Raji (cell line): ENCODE results near the gene CLIC4.

Experiments used
- POLR2A ChIP-seq: IDR thresholded peaks from 2 replicates; pipeline ENCODE4 v1.6.1; 2011; ENCODE audit warnings: low read depth, low read length, control low read depth; ENCODE audit not compliant: insufficient read depth

The CLIC4 gene

DNA sequence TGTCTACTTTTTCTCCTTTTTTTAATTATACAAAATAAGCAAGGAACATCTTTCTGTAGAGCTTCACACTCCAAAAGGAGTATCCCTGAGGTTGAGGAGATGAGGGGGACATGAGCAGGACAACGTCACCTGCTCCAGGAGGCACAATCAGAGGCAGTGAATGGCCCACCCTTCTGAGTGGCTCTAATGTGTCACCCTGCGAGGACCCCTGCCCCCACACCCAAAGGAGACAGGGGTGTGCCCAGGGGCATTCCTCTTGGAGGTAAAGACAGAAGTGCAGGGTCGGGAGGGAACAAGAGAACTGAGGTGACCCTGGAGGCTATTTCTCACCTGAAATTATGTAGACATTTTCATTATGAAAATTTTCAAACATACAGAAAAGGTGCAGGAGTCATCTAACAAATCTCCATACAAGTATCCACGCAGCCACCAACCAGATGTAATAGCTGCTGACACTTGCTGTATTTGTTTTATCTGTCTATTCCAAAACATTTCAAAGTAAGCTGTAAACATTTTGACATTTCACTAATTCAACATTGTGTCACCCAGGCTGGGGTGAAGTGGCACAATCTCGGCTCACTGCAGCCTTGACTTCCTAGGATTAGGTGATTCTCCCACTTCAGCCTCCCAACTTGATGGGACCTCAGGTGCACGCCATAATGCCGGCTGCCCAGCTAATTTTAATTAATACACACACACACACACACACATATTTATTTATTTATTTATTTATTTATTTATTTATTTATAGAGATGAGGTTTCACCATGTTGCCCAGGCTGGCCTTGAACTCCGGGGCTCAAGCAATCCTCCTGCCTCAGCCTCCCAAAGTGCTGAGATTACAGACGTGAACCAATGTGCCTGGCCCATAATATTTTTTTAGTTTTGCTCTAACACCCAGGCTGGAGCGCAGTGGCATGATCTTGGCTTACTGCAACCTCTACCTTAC is 114.1 kb downstream of the CLIC4 start:
- no peak for TF ChIP-seq POLR2A

DNA sequence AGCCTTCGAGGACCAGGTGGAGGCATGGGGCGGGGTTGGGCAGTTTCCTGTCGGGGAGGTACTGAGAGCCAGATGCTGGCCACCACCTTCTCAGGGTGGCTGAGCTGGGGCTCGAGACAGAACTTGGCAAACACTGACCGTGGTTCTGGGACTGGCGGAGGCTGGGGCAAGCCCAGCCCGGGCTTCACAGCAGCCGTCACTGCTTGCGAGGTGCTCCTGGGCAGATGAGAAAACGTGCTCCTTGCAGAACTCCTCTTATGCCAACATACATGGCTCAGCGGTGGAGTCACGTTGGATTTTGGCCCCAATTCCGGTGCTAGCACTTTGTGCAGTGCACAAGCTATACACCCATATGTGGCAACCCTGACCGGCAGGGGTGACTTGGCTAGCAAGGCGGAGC is 115.6 kb downstream of the CLIC4 start:
- no peak for TF ChIP-seq POLR2A

DNA sequence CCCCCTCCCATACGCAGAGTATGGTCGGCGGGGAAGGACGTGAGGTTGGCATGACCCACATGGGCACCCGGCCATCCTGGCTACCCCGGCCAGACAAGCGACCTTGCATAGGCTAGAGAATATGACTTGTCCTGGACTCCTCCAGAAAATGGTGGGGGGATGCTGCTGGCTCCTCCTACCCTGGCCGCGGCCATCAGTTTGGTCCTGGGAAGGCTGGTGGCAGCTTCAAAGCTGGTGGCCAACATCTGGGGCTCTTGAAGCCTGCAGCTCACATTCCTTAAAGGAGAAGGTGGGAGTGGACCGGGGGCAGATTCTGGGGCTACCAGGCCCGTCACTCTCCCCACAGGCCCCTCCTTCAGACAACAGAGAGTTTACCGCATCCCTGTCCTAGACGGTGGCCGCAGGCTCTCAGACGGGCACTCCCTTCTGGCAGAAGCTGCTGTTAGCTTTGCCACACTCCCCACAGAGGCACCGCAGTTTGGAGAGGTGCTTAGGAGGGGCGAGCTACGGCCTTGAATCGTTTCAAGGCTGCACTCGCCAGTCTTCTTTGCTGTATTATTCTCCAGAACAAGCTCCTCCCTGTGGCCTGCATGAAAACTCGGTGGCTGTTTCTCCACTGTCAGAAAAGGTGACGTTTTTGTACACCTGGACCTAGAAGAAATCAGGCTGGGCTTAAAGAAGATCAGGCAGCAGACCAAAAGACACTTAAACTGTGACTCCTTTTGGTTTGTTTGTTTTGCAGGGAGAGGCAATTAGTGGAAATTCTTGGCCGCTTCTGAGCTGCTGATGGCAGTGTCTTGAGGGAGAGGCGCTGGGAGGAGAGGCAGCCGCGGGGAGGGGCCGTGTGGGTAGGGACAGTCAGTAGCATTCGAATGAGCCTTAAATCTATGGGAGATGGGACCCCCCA is 116.8 kb downstream of the CLIC4 start:
- TF ChIP-seq POLR2A: no peak

GRCh38 chr1:24862775-24863483 is 117.7 kb downstream of the CLIC4 start:
- TF ChIP-seq POLR2A: no peak

- no peak for TF ChIP-seq POLR2A
These were observed 119.1 kb downstream of the CLIC4 start for GRCh38 chr1:24864370-24864777.

GRCh38 chr1:24865168-24865567 is 119.9 kb downstream of the CLIC4 start:
- TF ChIP-seq POLR2A: no peak

DNA sequence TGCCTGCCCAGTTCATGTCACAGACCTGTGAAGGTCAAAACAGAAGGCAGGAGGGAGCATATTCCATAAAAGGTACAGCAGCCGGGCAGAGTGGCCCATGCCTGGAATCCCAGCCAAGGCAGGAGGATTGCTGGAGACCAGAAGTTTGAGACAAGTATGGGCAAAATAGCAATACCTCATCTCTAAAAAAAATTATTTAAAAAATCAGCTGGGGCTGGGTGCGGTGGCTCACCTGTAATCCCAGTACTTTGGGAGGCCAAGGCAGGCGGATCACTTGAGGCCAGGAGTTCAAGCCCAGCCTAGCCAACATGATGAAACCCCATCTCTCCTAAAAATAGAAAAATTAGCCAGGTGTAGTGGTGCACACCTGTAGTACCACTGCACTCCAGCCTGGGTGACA is 120.3 kb downstream of the CLIC4 start:
- TF ChIP-seq POLR2A: no peak

- TF ChIP-seq POLR2A: no peak
These were observed 121.2 kb downstream of the CLIC4 start for GRCh38 chr1:24866211-24867083.

- no peak for TF ChIP-seq POLR2A
These were observed 122.0 kb downstream of the CLIC4 start for GRCh38 chr1:24867084-24867870.

- TF ChIP-seq POLR2A: no peak
These were observed 123.0 kb downstream of the CLIC4 start for GRCh38 chr1:24868016-24868875.

DNA sequence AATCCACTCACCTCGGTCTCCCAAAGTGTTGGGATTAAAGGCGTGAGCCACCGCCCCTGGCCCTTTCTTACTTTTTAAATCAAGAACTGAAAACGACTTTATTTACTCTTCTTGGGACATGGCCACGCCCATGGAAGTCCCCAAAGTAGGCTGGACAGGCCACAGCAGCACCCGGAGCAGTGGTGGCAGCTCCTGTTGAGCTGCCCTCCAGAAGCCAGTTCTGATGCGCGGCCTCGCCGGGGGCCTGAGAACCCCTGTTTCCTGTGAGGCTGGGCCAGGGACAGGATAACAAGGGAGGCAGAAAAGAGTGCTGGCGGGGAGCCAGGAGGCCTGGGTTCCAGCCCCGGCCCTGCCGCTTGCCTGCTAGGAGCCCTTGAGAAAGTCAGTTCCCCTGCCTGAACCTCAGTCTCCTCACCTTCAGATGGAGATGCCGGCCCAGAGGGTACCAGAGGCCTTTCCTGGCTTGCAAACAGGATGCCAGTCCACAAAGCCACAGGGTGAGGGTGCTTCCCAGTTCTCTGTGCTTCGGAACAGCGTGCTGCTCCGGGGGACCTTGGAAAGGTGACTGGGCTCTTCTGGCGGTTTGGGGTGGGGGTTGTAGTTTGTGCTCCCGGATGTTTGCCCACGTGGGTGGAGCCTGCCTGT is 125.4 kb downstream of the CLIC4 start:
- TF ChIP-seq POLR2A: no peak

DNA sequence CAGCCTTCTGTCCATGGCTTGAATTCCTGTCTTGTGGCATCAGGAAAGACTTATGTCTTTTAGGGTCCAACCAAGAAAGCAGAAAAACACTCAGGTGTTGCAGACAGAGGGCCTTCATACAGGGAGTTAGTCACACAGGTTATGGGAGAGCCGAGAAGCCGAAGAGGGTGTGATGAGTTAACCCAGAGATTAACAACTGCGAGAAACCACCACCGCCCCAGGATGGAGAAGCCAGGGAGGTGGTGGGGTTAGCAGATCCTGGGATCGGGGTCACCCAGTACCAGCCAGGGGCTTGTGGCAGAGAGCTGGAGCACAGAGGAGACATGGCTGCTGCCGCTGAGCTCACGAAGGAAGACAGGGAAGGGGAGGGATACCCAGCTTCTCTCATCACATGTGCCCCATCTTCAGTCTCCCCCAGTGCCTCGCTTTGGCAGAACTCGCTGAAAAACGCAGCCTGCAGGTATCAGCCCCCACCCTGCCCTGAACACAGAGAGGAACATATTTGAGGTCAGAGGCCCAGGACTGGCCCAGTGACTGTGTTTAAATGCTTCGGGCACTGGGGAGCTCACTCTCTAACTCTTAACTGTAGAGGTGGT is 126.2 kb downstream of the CLIC4 start:
- TF ChIP-seq POLR2A: no peak
